OCI-LY3 (cell line): Measurements from ENCODE around the gene ABHD17C.

Source experiments
- H2AFZ ChIP-seq: fragments of 200-600, 300-600 bp; shearing (Covaris generic); 2 replicates; pipeline ENCODE4 v1.6.0; 2014; ENCODE audit warnings: antibody characterized with exemption, low read depth, low read length
- H3K27ac ChIP-seq: fragments of 200-600, 300-600 bp; sonication (generic); 2 replicates; pipeline ENCODE4 v1.5.1; 2014; ENCODE audit warnings: mild to moderate bottlenecking, low read length, moderate library complexity, mixed read lengths
- H3K27me3 ChIP-seq: fragments of 200-600, 300-600 bp; sonication (generic); 2 replicates; pipeline ENCODE4 v1.6.1; 2014; ENCODE audit warnings: low read depth, low read length, mixed read lengths
- H3K36me3 ChIP-seq: fragments of 200-600, 300-600 bp; sonication (generic); replicated peaks from 2 replicates; pipeline ENCODE3; 2014; ENCODE audit warnings: low read depth, low read length, mixed read lengths
- H3K4me1 ChIP-seq: fragments of 300-600, 200-600 bp; sonication (generic); 2 replicates; pipeline ENCODE4 v1.6.1; 2014; ENCODE audit warnings: low read length, mixed read lengths
- H3K4me2 ChIP-seq: fragments of 200-600, 300-600 bp; sonication (generic); 2 replicates; pipeline ENCODE4 v1.6.1; 2014; ENCODE audit warnings: low read length, mixed read lengths
- H3K4me3 ChIP-seq: fragments of 300-600, 200-600 bp; sonication (generic); 2 replicates; pipeline ENCODE4 v1.5.1; 2014; ENCODE audit warnings: antibody characterized with exemption, mild to moderate bottlenecking, low read length, moderate library complexity
- H3K79me2 ChIP-seq: fragments of 300-600, 200-600 bp; shearing (Covaris generic); 2 replicates; pipeline ENCODE4 v1.6.1; 2014; ENCODE audit warnings: mild to moderate bottlenecking, low read length, mixed read lengths
- H3K9ac ChIP-seq: fragments of 300-600, 200-600 bp; shearing (Covaris generic); 2 replicates; pipeline ENCODE4 v1.6.0; 2014; ENCODE audit warnings: mild to moderate bottlenecking, low read length, moderate library complexity
- H3K9me3 ChIP-seq: fragments of 200-600, 300-600 bp; shearing (Covaris generic); 2 replicates; pipeline ENCODE4 v1.6.1; 2014; ENCODE audit warnings: low read length, mixed read lengths; ENCODE audit not compliant: insufficient read depth
- H4K20me1 ChIP-seq: fragments of 200-600, 300-600 bp; sonication (generic); 2 replicates; pipeline ENCODE4 v1.6.1; 2016; ENCODE audit warnings: low read length, mixed read lengths; ENCODE audit not compliant: insufficient read depth
- EZH2phosphoT487 ChIP-seq: fragments of 200-600 bp; shearing (Covaris generic); IDR thresholded peaks from 2 replicates; pipeline ENCODE4 v1.6.1; 2018; ENCODE audit warnings: antibody characterized with exemption, mixed run types, low read depth
- TF ChIP-seq, protein P1 (sequence below): fragments of 200-600, 300-600 bp; sonication (generic); IDR thresholded peaks from 2 replicates; pipeline ENCODE4 v1.5.1; 2014; ENCODE audit warnings: antibody characterized with exemption, low read length, low read depth

The ABHD17C gene

DNA sequence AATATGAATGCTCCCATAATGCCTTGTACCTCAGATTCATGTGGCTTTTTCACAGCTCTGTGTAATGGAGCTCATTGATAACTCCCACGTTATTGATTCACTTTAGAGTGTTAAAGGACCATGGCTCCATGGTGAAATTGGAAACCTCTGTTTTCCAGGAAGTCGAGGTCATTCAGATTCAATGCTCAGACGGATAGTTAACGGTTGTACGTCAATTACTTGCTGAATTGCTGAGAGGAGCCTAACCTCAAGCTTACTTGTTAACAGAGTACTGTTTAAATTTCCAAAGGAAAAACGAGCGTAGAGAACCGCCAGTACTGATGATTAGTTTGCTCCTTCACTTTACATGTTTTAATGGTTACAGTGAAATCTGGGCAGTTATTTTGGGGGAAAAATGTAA is 11.1 kb downstream of the ABHD17C start:
- no peaks in the 10 kb centered on the region for H3K27me3 ChIP-seq
- no peak overlapping the region for H3K4me3 ChIP-seq
- H3K4me1 ChIP-seq: peaks cover 8% of the 10 kb centered on the region
- TF ChIP-seq, protein P1, sequence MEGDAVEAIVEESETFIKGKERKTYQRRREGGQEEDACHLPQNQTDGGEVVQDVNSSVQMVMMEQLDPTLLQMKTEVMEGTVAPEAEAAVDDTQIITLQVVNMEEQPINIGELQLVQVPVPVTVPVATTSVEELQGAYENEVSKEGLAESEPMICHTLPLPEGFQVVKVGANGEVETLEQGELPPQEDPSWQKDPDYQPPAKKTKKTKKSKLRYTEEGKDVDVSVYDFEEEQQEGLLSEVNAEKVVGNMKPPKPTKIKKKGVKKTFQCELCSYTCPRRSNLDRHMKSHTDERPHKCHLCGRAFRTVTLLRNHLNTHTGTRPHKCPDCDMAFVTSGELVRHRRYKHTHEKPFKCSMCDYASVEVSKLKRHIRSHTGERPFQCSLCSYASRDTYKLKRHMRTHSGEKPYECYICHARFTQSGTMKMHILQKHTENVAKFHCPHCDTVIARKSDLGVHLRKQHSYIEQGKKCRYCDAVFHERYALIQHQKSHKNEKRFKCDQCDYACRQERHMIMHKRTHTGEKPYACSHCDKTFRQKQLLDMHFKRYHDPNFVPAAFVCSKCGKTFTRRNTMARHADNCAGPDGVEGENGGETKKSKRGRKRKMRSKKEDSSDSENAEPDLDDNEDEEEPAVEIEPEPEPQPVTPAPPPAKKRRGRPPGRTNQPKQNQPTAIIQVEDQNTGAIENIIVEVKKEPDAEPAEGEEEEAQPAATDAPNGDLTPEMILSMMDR: no peak
- TF ChIP-seq EZH2phosphoT487: no peak
- H3K9me3 ChIP-seq: no peaks in the 10 kb centered on the region
- peaks cover 96% of the 10 kb centered on the region for H3K79me2 ChIP-seq
- H2AFZ ChIP-seq: no peak overlapping the region
- peaks cover 59% of the 10 kb centered on the region for H4K20me1 ChIP-seq
- H3K4me2 ChIP-seq: no peak overlapping the region
- no peak overlapping the region for H3K27ac ChIP-seq
- peaks cover 20% of the 10 kb centered on the region for H3K36me3 ChIP-seq
- no peak overlapping the region for H3K9ac ChIP-seq

DNA sequence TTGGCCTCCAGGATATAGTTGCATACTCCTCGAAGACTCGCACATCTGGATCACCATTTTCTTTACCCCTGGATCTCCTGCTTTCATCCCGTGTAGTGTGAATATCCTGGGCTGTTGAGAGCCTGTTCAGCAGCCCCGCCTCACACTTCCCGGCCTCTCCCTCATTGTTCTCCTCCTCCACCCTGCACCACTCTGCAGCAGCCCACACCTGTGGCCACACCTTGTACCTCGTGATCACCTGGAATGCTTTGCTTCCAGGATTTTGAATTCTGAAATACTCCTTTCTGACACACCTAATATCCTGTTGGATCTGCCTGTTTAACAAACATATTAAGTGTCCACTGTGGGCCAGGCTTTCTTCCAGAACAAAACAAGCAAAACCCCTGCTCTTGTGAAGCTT is 14.4 kb downstream of the ABHD17C start:
- Histone ChIP-seq H3K79me2 (peaks cover 90% of the 10 kb centered on the region), H3K36me3 (peaks cover 14% of the 10 kb centered on the region), H3K27me3 (no peaks in the 10 kb centered on the region), H3K4me3 (no peak overlapping the region), H3K4me1 (peaks cover 7% of the 10 kb centered on the region), H4K20me1 (peaks cover 57% of the 10 kb centered on the region), H3K4me2 (no peak overlapping the region), H3K9ac (no peak overlapping the region), H2AFZ (no peak overlapping the region), H3K27ac (no peak overlapping the region), H3K9me3 (no peaks in the 10 kb centered on the region)
- TF ChIP-seq, protein P1: no peak
- no peak for TF ChIP-seq EZH2phosphoT487

DNA sequence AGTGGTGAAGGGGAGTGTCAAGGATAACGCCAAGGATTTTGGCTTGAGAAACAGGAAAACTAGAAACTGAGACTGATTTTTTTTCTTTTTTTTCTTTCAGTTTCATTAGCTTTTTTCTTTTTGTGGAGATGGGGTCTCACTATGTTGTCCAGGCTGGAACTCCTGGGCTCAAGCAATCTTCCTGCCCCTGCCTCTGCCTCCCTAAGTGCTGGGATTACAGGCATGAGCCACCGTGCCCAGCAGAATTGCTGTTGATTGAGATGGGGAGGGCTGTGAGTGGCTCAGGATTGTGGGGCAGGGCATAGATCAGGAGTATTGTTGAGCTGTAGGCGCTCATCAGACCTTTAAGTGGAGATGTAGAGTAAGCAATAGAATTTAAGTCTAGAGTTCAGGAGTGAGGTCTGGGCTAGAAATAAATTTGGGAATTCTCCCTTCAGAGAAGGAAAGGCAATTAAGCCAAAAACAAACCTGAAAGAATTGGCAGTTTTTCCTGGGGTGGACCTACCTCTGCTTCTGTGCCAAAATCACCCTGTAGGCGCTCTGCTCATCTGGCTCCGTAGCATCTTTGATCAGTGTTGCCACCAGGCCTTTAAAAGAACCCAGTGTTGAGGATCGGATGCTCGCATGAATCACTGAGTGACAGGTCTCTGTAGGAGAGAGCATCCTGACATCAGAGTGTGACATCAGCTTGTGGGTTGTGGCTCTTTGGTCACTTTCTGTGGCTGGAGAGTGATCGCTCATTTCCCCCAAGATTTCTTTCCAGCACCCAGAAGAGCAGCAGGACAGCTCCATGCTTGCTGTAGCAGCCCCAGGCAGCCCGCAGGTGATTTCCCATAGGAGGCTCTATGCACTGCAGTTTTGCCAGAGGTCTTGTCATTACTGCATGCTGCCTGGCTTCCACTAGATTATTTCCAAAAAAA is 15.8 kb downstream of the ABHD17C start:
- H4K20me1 ChIP-seq: peaks cover 55% of the 10 kb centered on the region
- H3K36me3 ChIP-seq: peaks cover 4% of the 10 kb centered on the region
- no peak overlapping the region for H3K9ac ChIP-seq
- no peak overlapping the region for H3K4me2 ChIP-seq
- H2AFZ ChIP-seq: no peak overlapping the region
- no peak overlapping the region for H3K27ac ChIP-seq
- H3K79me2 ChIP-seq: peaks cover 90% of the 10 kb centered on the region
- no peaks in the 10 kb centered on the region for H3K4me1 ChIP-seq
- H3K4me3 ChIP-seq: no peak overlapping the region
- H3K9me3 ChIP-seq: no peaks in the 10 kb centered on the region
- TF ChIP-seq, protein P1: no peak
- no peak for TF ChIP-seq EZH2phosphoT487
- no peaks in the 10 kb centered on the region for H3K27me3 ChIP-seq

DNA sequence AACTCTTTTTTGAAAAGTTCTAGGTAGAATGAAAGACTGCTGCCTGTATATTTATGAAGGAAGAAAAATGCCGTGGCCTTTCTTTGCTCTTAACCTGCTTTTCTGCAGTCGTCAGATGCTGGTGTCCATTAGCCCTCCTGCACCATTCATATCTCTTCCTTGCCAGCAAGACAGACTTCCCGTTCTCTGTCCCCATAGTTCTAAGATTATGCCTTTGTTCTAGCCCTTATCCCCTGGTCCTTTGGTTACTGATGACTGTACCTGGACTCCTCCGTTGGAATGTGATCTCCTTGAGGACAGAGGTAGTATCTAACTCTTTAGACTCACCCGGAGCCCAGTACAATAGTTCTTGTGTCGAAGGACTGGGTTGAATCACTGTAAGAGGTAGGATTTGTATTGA is 16.8 kb downstream of the ABHD17C start:
- no peaks in the 10 kb centered on the region for H3K9me3 ChIP-seq
- H4K20me1 ChIP-seq: peaks cover 58% of the 10 kb centered on the region
- H2AFZ ChIP-seq: no peak overlapping the region
- no peaks in the 10 kb centered on the region for H3K27me3 ChIP-seq
- no peak overlapping the region for H3K4me3 ChIP-seq
- H3K36me3 ChIP-seq: peaks cover 4% of the 10 kb centered on the region
- peaks cover 90% of the 10 kb centered on the region for H3K79me2 ChIP-seq
- TF ChIP-seq, protein P1: no peak
- TF ChIP-seq EZH2phosphoT487: no peak
- H3K4me1 ChIP-seq: no peaks in the 10 kb centered on the region
- no peak overlapping the region for H3K4me2 ChIP-seq
- H3K9ac ChIP-seq: no peak overlapping the region
- H3K27ac ChIP-seq: no peak overlapping the region
